ENCODE data around the gene ZNRF1.

The ZNRF1 gene

DNA sequence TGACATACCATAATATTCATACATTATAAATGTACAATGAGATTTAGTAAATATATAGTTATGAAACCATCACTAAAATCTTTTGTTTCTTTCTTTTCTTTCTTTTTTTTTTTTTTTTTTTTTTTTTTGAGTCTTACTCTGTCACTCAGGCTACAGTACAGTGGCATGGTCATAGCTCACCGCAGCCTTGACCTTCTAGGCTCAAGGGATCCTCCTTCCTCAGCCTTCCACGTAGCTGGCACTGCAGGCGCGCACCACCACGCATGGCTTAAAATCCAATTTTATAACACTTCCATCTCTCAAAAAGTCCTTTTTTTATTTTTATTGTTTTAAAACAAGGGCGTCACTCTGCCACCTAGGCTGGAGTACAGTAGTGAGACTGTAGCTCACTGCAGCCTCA, 41.1 kb downstream of the ZNRF1 start:
- Histone ChIP-seq H3K27me3 (replicated peaks in 2 of 5; ENCODE audit: control insufficient read depth in 4 of 5, insufficient read depth in 5 of 5, low read length in 4 of 5) (no peaks in the 10 kb centered on the region), H3K9me3 (ENCODE audit: control extremely low read depth in 1 of 5, control insufficient read depth in 4 of 5, insufficient read depth in 2 of 5, low read depth in 1 of 5, low read length in 4 of 5) (peaks cover 0 to 16% (median 6%) of the 10 kb centered on the region in 5 experiments), H3K4me1 (ENCODE audit: control extremely low read depth in 1 of 4, control insufficient read depth in 4 of 4, insufficient read depth in 4 of 4, low read length in 3 of 4) (peaks cover 15 to 69% (median 57%) of the 10 kb centered on the region in 4 experiments), H3K27ac (ENCODE audit: insufficient read depth in 1 of 2, low read depth in 1 of 2, low read length in 2 of 2, poor library complexity in 1 of 2, severe bottlenecking in 2 of 2) (peak overlapping the region in 1 of 2 experiments; percentile 22), H3K36me3 (ENCODE audit: control insufficient read depth in 4 of 4, insufficient read depth in 4 of 4, low read length in 3 of 4) (peaks cover 4 to 20% (median 12%) of the 10 kb centered on the region in 4 experiments), H3K4me3 (ENCODE audit: control insufficient read depth in 1 of 7, extremely low read depth in 1 of 7, insufficient read depth in 4 of 7, low read depth in 2 of 7, low read length in 6 of 7) (no peak overlapping the region)
- no peak for DNase-seq
- WGBS (ENCODE audit: insufficient coverage) = 100% methylated on average over 1 of the region's 6 CpGs
- CTCF ChIA-PET = interaction anchor here (0.7 to 6.3 kb wide), 3 partner anchors 30 to 71 kb away, joined by 4 to 53 read pairs (median 4); no protein-coding TSS in a partner anchor
- POLR2A ChIA-PET = no interaction called here

DNA sequence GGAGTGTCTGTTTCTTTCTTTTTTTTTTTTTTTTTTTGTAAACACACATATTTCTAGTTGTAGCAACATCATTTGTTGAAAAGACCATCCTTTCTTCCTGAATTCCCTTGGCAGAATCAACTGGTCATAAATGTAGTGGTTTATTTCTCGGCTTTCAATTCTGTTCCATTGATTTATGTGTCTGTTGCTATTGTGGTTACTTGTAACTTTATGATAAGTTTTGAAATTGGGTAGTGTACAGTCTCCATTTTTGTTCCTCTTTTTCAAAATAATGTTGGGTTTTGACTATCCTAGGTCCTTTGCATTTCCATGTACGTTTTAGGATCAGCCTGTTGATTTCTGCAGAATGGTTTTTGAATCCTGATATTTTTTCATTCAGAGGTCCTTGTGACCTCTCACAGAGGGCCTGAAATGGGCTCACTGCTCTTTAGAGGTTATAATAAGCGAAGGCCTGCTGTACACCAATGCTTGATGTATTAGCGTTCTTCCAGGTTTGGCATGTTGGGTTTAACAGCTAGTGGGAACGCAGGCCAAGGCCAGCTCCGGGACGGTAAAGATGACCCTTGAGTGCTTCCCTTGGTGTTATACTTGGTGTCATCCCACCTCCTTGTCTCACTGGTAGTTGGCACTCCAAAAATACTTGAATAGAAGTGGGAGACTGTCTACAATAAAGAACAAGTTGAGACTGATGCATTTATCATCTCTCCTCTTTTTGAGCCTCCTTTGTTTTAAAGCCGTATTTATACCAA, 43.8 kb downstream of the ZNRF1 start:
- ChIA-PET CTCF (interaction anchor here (0.6 to 6.3 kb wide), 22 partner anchors 13 to 72 kb away, joined by 3 to 53 read pairs (median 5); partner anchors contain the start of genes WDR59 and ZNRF1), POLR2A (interaction anchor here (0.6 to 4.5 kb wide), 13 partner anchors 19 to 70 kb away, joined by 3 to 31 read pairs (median 5); partner anchors contain the start of gene ZNRF1)
- Histone ChIP-seq H3K9me3 (ENCODE audit: control extremely low read depth in 1 of 5, control insufficient read depth in 4 of 5, insufficient read depth in 2 of 5, low read depth in 1 of 5, low read length in 4 of 5) (peaks cover 0 to 8% (median 6%) of the 10 kb centered on the region in 5 experiments), H3K27ac (ENCODE audit: insufficient read depth in 1 of 2, low read depth in 1 of 2, low read length in 2 of 2, poor library complexity in 1 of 2, severe bottlenecking in 2 of 2) (peak overlapping the region; percentile 90 to 95), H3K4me1 (ENCODE audit: control extremely low read depth in 1 of 4, control insufficient read depth in 4 of 4, insufficient read depth in 4 of 4, low read length in 3 of 4) (peaks cover 23 to 81% (median 68%) of the 10 kb centered on the region in 4 experiments), H3K27me3 (replicated peaks in 2 of 5; ENCODE audit: control insufficient read depth in 4 of 5, insufficient read depth in 5 of 5, low read length in 4 of 5) (no peaks in the 10 kb centered on the region), H3K4me3 (ENCODE audit: control insufficient read depth in 1 of 7, extremely low read depth in 1 of 7, insufficient read depth in 4 of 7, low read depth in 2 of 7, low read length in 6 of 7) (peak overlapping the region in 5 of 7 experiments; percentile 11 to 63 (median 49)), H3K36me3 (ENCODE audit: control insufficient read depth in 4 of 4, insufficient read depth in 4 of 4, low read length in 3 of 4) (peaks cover 0 to 12% (median 4%) of the 10 kb centered on the region in 4 experiments)
- peak; percentile 81 to 96 (median 90) for DNase-seq
- 4% methylated on average over 5 of the region's 8 CpGs for WGBS (ENCODE audit: insufficient coverage)

DNA sequence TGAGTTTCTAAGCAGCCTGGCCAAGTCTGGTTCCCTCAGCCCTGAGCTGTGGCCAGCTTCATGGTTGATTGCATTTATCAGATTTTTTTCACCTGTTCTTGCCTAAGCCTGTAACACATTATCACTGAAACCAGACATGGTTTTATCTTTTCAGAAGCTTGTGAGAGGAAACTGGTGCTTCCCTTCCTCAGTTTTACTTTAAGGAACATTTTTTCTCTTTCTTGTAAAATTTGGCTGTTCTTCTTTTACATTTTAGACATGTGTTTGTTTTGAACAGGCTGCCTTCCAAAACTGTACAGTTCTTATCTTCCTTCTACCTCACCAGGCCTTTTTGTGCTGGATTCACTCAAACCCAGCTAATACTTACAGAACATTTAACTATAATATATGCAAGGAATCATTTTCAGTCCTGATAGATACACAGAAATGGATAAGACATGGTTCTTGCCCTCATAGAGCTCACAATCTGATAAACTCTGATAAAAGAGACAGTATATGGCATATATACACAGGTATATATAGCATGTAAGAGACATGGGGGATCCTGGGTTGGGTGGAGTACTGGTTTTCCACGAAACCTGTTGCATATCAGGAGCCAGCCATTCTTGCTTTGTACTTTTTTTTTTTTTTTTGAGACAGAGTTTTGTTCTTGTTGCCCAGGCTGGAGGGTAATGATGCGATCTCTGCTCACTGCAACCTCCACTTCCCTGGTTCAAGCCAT, 44.5 kb downstream of the ZNRF1 start:
- H3K36me3 ChIP-seq (ENCODE audit: control insufficient read depth in 4 of 4, insufficient read depth in 4 of 4, low read length in 3 of 4) = peaks cover 0 to 4% (median under 1%) of the 10 kb centered on the region in 4 experiments
- ChIA-PET CTCF (interaction anchor here (0.6 to 6.3 kb wide), 21 partner anchors 12 to 73 kb away, joined by 3 to 53 read pairs (median 6); partner anchors contain the start of genes LDHD, WDR59 and ZNRF1), POLR2A (interaction anchor here (0.9 to 4.5 kb wide), 13 partner anchors 9 to 69 kb away, joined by 3 to 31 read pairs (median 5); partner anchors contain the start of gene ZNRF1)
- peak overlapping the region; percentile 90 to 95 for H3K27ac ChIP-seq (ENCODE audit: insufficient read depth in 1 of 2, low read depth in 1 of 2, low read length in 2 of 2, poor library complexity in 1 of 2, severe bottlenecking in 2 of 2)
- peak overlapping the region in 3 of 7 experiments; percentile 49 to 63 (median 56) for H3K4me3 ChIP-seq (ENCODE audit: control insufficient read depth in 1 of 7, extremely low read depth in 1 of 7, insufficient read depth in 4 of 7, low read depth in 2 of 7, low read length in 6 of 7)
- 83% methylated on average over 1 of the region's 2 CpGs for WGBS (ENCODE audit: insufficient coverage)
- H3K4me1 ChIP-seq (ENCODE audit: control extremely low read depth in 1 of 4, control insufficient read depth in 4 of 4, insufficient read depth in 4 of 4, low read length in 3 of 4) = peaks cover 26 to 85% (median 73%) of the 10 kb centered on the region in 4 experiments
- no peaks in the 10 kb centered on the region for H3K27me3 ChIP-seq (replicated peaks in 2 of 5; ENCODE audit: control insufficient read depth in 4 of 5, insufficient read depth in 5 of 5, low read length in 4 of 5)
- peaks cover 0 to 2% (median under 1%) of the 10 kb centered on the region in 5 experiments for H3K9me3 ChIP-seq (ENCODE audit: control extremely low read depth in 1 of 5, control insufficient read depth in 4 of 5, insufficient read depth in 2 of 5, low read depth in 1 of 5, low read length in 4 of 5)
- DNase-seq = peak; percentile 96 to 100 (median 98)

DNA sequence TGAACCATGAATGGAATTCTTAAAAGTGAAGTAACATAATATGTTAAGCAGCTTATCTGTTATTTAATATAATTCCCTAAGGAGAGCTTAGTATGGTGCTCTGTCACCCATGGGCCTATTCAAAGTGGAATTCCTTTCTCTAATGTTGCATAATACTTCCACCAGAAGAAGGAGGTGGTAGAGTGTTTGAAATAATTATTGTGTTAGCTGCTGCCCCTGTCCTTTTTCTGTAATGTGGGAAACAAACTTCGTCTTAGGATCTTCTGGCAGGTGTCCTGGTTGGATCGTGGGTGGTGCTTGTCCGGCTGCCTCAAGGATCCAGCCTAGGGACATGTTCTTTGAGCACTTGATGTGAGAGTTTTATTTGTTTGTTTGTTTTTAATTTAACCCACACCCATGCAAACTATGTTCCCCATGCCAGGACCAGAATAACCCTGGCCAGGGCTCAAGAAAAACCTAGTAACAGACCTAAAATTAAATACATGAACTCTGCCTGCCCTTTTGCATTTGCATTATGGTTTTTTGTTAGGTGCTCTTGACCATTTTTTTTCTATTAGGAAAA, 46.1 kb downstream of the ZNRF1 start:
- 83% methylated on average over 1 of the region's 3 CpGs for WGBS (ENCODE audit: insufficient coverage)
- H3K4me3 ChIP-seq (ENCODE audit: control insufficient read depth in 1 of 7, extremely low read depth in 1 of 7, insufficient read depth in 4 of 7, low read depth in 2 of 7, low read length in 6 of 7) = peak overlapping the region in 2 of 7 experiments; percentile 13 to 16
- peak overlapping the region; percentile 50 to 95 for H3K27ac ChIP-seq (ENCODE audit: insufficient read depth in 1 of 2, low read depth in 1 of 2, low read length in 2 of 2, poor library complexity in 1 of 2, severe bottlenecking in 2 of 2)
- no peaks in the 10 kb centered on the region for H3K27me3 ChIP-seq (replicated peaks in 2 of 5; ENCODE audit: control insufficient read depth in 4 of 5, insufficient read depth in 5 of 5, low read length in 4 of 5)
- peaks cover 0 to 4% (median 2%) of the 10 kb centered on the region in 4 experiments for H3K36me3 ChIP-seq (ENCODE audit: control insufficient read depth in 4 of 4, insufficient read depth in 4 of 4, low read length in 3 of 4)
- no peak for DNase-seq
- H3K9me3 ChIP-seq (ENCODE audit: control extremely low read depth in 1 of 5, control insufficient read depth in 4 of 5, insufficient read depth in 2 of 5, low read depth in 1 of 5, low read length in 4 of 5) = no peaks in the 10 kb centered on the region
- ChIA-PET POLR2A (interaction anchor here (0.6 to 4.5 kb wide), 4 partner anchors 17 to 47 kb away, joined by 3 to 31 read pairs (median 9); no protein-coding TSS in a partner anchor), CTCF (interaction anchor here (1.5 to 6.3 kb wide), 6 partner anchors 10 to 66 kb away, joined by 4 to 53 read pairs (median 36); no protein-coding TSS in a partner anchor)
- peaks cover 25 to 82% (median 66%) of the 10 kb centered on the region in 4 experiments for H3K4me1 ChIP-seq (ENCODE audit: control extremely low read depth in 1 of 4, control insufficient read depth in 4 of 4, insufficient read depth in 4 of 4, low read length in 3 of 4)

GRCh38 chr16:75045424-75045823, 46.6 kb downstream of the ZNRF1 start:
- Histone ChIP-seq H3K36me3 (ENCODE audit: control insufficient read depth in 4 of 4, insufficient read depth in 4 of 4, low read length in 3 of 4) (peaks cover 0 to 7% (median 2%) of the 10 kb centered on the region in 4 experiments), H3K9me3 (ENCODE audit: control extremely low read depth in 1 of 5, control insufficient read depth in 4 of 5, insufficient read depth in 2 of 5, low read depth in 1 of 5, low read length in 4 of 5) (no peaks in the 10 kb centered on the region), H3K27ac (ENCODE audit: insufficient read depth in 1 of 2, low read depth in 1 of 2, low read length in 2 of 2, poor library complexity in 1 of 2, severe bottlenecking in 2 of 2) (peak overlapping the region; percentile 50 to 95), H3K27me3 (replicated peaks in 2 of 5; ENCODE audit: control insufficient read depth in 4 of 5, insufficient read depth in 5 of 5, low read length in 4 of 5) (no peaks in the 10 kb centered on the region), H3K4me1 (ENCODE audit: control extremely low read depth in 1 of 4, control insufficient read depth in 4 of 4, insufficient read depth in 4 of 4, low read length in 3 of 4) (peaks cover 25 to 81% (median 63%) of the 10 kb centered on the region in 4 experiments), H3K4me3 (ENCODE audit: control insufficient read depth in 1 of 7, extremely low read depth in 1 of 7, insufficient read depth in 4 of 7, low read depth in 2 of 7, low read length in 6 of 7) (peak overlapping the region in 1 of 7 experiments; percentile 13)
- ChIA-PET CTCF (interaction anchor here (1.1 to 6.3 kb wide), 8 partner anchors 10 to 66 kb away, joined by 3 to 53 read pairs (median 18); no protein-coding TSS in a partner anchor), POLR2A (interaction anchor here (0.6 to 4.5 kb wide), 3 partner anchors 19 to 47 kb away, joined by 3 to 31 read pairs (median 7); no protein-coding TSS in a partner anchor)
- WGBS (ENCODE audit: insufficient coverage) = 86% methylated on average over 2 of the region's 3 CpGs
- DNase-seq = no peak

GRCh38 chr16:75048054-75048453, 49.2 kb downstream of the ZNRF1 start:
- peak overlapping the region in 2 of 7 experiments; percentile 19 to 28 for H3K4me3 ChIP-seq (ENCODE audit: control insufficient read depth in 1 of 7, extremely low read depth in 1 of 7, insufficient read depth in 4 of 7, low read depth in 2 of 7, low read length in 6 of 7)
- H3K27ac ChIP-seq (ENCODE audit: insufficient read depth in 1 of 2, low read depth in 1 of 2, low read length in 2 of 2, poor library complexity in 1 of 2, severe bottlenecking in 2 of 2) = peak overlapping the region; percentile 30 to 79
- H3K36me3 ChIP-seq (ENCODE audit: control insufficient read depth in 4 of 4, insufficient read depth in 4 of 4, low read length in 3 of 4) = peaks cover 0 to 12% (median 2%) of the 10 kb centered on the region in 4 experiments
- H3K27me3 ChIP-seq (replicated peaks in 2 of 5; ENCODE audit: control insufficient read depth in 4 of 5, insufficient read depth in 5 of 5, low read length in 4 of 5) = no peaks in the 10 kb centered on the region
- ChIA-PET POLR2A (no interaction called here), CTCF (interaction anchor here (1.1 to 1.6 kb wide), 5 partner anchors 8 to 63 kb away, joined by 3 to 5 read pairs (median 3); no protein-coding TSS in a partner anchor)
- peaks cover 18 to 74% (median 56%) of the 10 kb centered on the region in 4 experiments for H3K4me1 ChIP-seq (ENCODE audit: control extremely low read depth in 1 of 4, control insufficient read depth in 4 of 4, insufficient read depth in 4 of 4, low read length in 3 of 4)
- WGBS (ENCODE audit: insufficient coverage) = no CpG with 5 or more reads among the region's 4 CpGs
- DNase-seq = peak in 2 of 3 donors; percentile 57 to 74
- H3K9me3 ChIP-seq (ENCODE audit: control extremely low read depth in 1 of 5, control insufficient read depth in 4 of 5, insufficient read depth in 2 of 5, low read depth in 1 of 5, low read length in 4 of 5) = no peaks in the 10 kb centered on the region
